ELF-1 (cell line): ENCODE measurements around the gene VGLL4.

ENCODE experiments used
- DNase-seq: peaks from one replicate; pipeline ENCODE4 v3.0.0-alpha.2; 2016; ENCODE audit warnings: low read depth, low spot score

Gene VGLL4

GRCh38 chr3:11653298-11654055 is 9.8 kb upstream of the VGLL4 start:
- DNase-seq, result no peak

- DNase-seq, result no peak
Observed at GRCh38 chr3:11651900-11652299, 8.2 kb upstream of the VGLL4 start.

GRCh38 chr3:11651477-11651876 is 7.8 kb upstream of the VGLL4 start:
- DNase-seq, result no peak

GRCh38 chr3:11650391-11650790 is 6.7 kb upstream of the VGLL4 start:
- no peak for DNase-seq

- DNase-seq, result no peak
Observed at GRCh38 chr3:11648735-11649134, 5.0 kb upstream of the VGLL4 start.

GRCh38 chr3:11643201-11643603 is 513 bp downstream of the VGLL4 start:
- peak; percentile 62 for DNase-seq

- DNase-seq, result peak; percentile 71
Observed at GRCh38 chr3:11642431-11643191, 1.1 kb downstream of the VGLL4 start.

- peak; percentile 39 for DNase-seq
Observed at GRCh38 chr3:11641683-11642430, 1.9 kb downstream of the VGLL4 start.

GRCh38 chr3:11641316-11641682 is 2.4 kb downstream of the VGLL4 start:
- DNase-seq, result no peak

- no peak for DNase-seq
Observed at GRCh38 chr3:11640009-11640673, 3.6 kb downstream of the VGLL4 start.

- DNase-seq, result peak; percentile 51
Observed at GRCh38 chr3:11638495-11639358, 5.0 kb downstream of the VGLL4 start.

- DNase-seq, result no peak
Observed at GRCh38 chr3:11637901-11638458, 5.7 kb downstream of the VGLL4 start.

GRCh38 chr3:11636394-11636770 is 7.3 kb downstream of the VGLL4 start:
- no peak for DNase-seq

- no peak for DNase-seq
Observed at GRCh38 chr3:11635680-11636393, 7.9 kb downstream of the VGLL4 start.

- DNase-seq, result no peak
Observed at GRCh38 chr3:11634974-11635612, 8.6 kb downstream of the VGLL4 start.

GRCh38 chr3:11634081-11634635 is 9.6 kb downstream of the VGLL4 start:
- DNase-seq, result no peak

- no peak for DNase-seq
Observed at GRCh38 chr3:11632966-11633365, 10.7 kb downstream of the VGLL4 start.

GRCh38 chr3:11632564-11632963 is 11.2 kb downstream of the VGLL4 start:
- DNase-seq, result no peak

- no peak for DNase-seq
Observed at GRCh38 chr3:11631820-11632219, 11.9 kb downstream of the VGLL4 start.
